MM.1S (cell line): ENCODE measurements around the gene TBC1D14.

ENCODE experiments used
- DNase-seq: peaks from one replicate; pipeline ENCODE4 v3.0.0-alpha.2; 2015
- H2AFZ ChIP-seq: fragments of 300-600 bp; sonication (generic); 2 replicates; pipeline ENCODE4 v1.6.0; 2016; ENCODE audit warnings: antibody characterized with exemption, low read length
- H3F3A ChIP-seq: fragments of 300-600 bp; sonication (generic); 2 replicates; pipeline ENCODE4 v1.6.1; 2016; ENCODE audit warnings: mild to moderate bottlenecking, antibody characterized with exemption, low read length, moderate library complexity, mixed read lengths; ENCODE audit not compliant: insufficient read depth
- H3K27ac ChIP-seq: fragments of 300-600 bp; sonication (generic); 2 replicates; pipeline ENCODE4 v1.5.1; 2016; ENCODE audit warnings: mild to moderate bottlenecking, low read length
- H3K27me3 ChIP-seq: fragments of 300-600 bp; sonication (generic); replicated peaks from 2 replicates; pipeline ENCODE4 v1.6.0; 2016; ENCODE audit warnings: low read length; ENCODE audit not compliant: insufficient read depth
- H3K36me3 ChIP-seq: fragments of 300-600 bp; sonication (generic); replicated peaks from 2 replicates; pipeline ENCODE4 v1.6.1; 2016; ENCODE audit warnings: mild to moderate bottlenecking, low read length, mixed read lengths; ENCODE audit not compliant: insufficient read depth
- H3K4me1 ChIP-seq: fragments of 300-600 bp; sonication (generic); 2 replicates; pipeline ENCODE4 v1.6.1; 2016; ENCODE audit warnings: low read length, mixed read lengths
- H3K4me2 ChIP-seq: fragments of 300-600 bp; sonication (generic); 2 replicates; pipeline ENCODE4 v1.6.0; 2016; ENCODE audit warnings: low read depth, low read length
- H3K4me3 ChIP-seq: fragments of 300-600 bp; sonication (generic); 2 replicates; pipeline ENCODE4 v1.5.1; 2016; ENCODE audit warnings: low read length, mixed read lengths
- H3K79me2 ChIP-seq: fragments of 300-600 bp; sonication (generic); 2 replicates; pipeline ENCODE4 v1.6.1; 2016; ENCODE audit warnings: mixed run types, low read length, mixed read lengths
- H3K9ac ChIP-seq: fragments of 300-600 bp; sonication (generic); 2 replicates; pipeline ENCODE4 v1.6.1; 2016; ENCODE audit warnings: low read length, mixed read lengths
- H3K9me2 ChIP-seq: fragments of 300-600 bp; sonication (generic); replicated peaks from 2 replicates; pipeline ENCODE4 v1.6.1; 2016; ENCODE audit warnings: mild to moderate bottlenecking, low read length, mixed read lengths; ENCODE audit not compliant: insufficient read depth
- H3K9me3 ChIP-seq: fragments of 300-600 bp; sonication (generic); replicated peaks from 2 replicates; pipeline ENCODE4 v1.6.1; 2016; ENCODE audit warnings: mild to moderate bottlenecking, low read length, mixed read lengths; ENCODE audit not compliant: insufficient read depth
- H4K20me1 ChIP-seq: fragments of 300-600 bp; sonication (generic); 2 replicates; pipeline ENCODE4 v1.6.1; 2016; ENCODE audit warnings: mild to moderate bottlenecking, low read length, moderate library complexity, mixed read lengths; ENCODE audit not compliant: insufficient read depth
- EZH2 ChIP-seq: fragments of 300-600 bp; sonication (generic); optimal IDR thresholded peaks from 2 replicates; pipeline ENCODE3; 2017; ENCODE audit warnings: low read depth, mild to moderate bottlenecking, antibody characterized with exemption, low read length, mixed read lengths
- EZH2phosphoT487 ChIP-seq: fragments of 300-600 bp; sonication (generic); IDR thresholded peaks from 2 replicates; pipeline ENCODE4 v1.6.1; 2018; ENCODE audit warnings: antibody characterized with exemption, low read length
- TF ChIP-seq, protein P1 (sequence below): fragments of 300-600 bp; sonication (generic); IDR thresholded peaks from 2 replicates; pipeline ENCODE4 v1.5.1; 2016; ENCODE audit warnings: antibody characterized with exemption, low read length, mixed read lengths

TBC1D14 gene

DNA sequence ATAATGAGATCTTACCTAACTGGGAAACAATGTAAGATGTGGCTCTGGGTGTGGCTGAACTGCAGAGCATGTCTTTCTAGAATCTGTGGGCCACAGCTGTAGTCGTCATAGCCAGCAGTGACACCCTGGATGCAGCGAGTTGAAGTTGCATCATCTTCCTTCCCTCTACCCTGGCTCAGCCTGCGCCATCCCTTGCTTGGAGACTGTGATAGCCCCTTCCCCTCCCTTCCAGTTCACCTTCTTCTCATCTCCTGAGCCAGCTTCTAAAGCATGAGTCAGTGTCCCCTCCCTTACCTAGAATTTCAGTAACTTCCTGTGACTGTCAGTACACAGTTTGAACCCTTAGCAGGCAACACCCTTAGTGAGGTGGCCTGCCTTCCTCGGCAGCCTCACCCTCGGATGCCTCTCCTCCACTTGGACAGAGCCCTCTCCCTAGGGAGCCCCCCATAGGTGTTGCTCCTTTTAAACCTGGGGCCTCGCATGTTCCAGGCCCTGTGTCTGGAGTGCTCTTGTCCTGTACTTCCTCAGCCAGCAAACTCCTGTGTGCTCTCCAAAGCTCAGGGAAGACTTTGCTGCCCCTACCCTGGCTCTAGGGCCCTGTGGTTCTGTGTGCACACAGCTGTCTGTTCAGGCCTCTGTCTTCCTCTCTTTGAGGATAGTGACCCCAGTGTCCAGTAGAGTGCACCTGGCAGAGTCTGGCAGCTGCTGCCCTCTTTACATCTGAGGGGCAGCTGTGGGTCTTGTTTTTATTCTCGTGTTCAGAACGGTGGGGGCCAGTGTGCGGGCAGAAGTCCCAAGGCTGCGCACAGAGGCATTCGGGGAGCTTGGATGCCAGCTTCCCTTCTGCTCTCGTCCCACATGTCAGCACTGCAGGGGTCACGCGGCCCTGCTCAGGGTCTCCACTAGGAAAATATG lies 89.8 kb downstream of the TBC1D14 start:
- H3K79me2 ChIP-seq = peaks cover 85% of the 10 kb centered on the region
- no peak overlapping the region for H3K4me3 ChIP-seq
- no peaks in the 10 kb centered on the region for H3F3A ChIP-seq
- peaks cover 4% of the 10 kb centered on the region for H4K20me1 ChIP-seq
- no peaks in the 10 kb centered on the region for H3K27me3 ChIP-seq
- H3K36me3 ChIP-seq = peaks cover 33% of the 10 kb centered on the region
- no peaks in the 10 kb centered on the region for H3K4me1 ChIP-seq
- no peaks in the 10 kb centered on the region for H3K9me2 ChIP-seq
- no peak for DNase-seq
- H3K4me2 ChIP-seq = no peak overlapping the region
- no peaks in the 10 kb centered on the region for H3K9me3 ChIP-seq
- no peak overlapping the region for H3K9ac ChIP-seq
- H2AFZ ChIP-seq = no peak overlapping the region
- no peak for TF ChIP-seq EZH2
- TF ChIP-seq, protein P1, sequence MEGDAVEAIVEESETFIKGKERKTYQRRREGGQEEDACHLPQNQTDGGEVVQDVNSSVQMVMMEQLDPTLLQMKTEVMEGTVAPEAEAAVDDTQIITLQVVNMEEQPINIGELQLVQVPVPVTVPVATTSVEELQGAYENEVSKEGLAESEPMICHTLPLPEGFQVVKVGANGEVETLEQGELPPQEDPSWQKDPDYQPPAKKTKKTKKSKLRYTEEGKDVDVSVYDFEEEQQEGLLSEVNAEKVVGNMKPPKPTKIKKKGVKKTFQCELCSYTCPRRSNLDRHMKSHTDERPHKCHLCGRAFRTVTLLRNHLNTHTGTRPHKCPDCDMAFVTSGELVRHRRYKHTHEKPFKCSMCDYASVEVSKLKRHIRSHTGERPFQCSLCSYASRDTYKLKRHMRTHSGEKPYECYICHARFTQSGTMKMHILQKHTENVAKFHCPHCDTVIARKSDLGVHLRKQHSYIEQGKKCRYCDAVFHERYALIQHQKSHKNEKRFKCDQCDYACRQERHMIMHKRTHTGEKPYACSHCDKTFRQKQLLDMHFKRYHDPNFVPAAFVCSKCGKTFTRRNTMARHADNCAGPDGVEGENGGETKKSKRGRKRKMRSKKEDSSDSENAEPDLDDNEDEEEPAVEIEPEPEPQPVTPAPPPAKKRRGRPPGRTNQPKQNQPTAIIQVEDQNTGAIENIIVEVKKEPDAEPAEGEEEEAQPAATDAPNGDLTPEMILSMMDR = no peak
- no peak for TF ChIP-seq EZH2phosphoT487
- H3K27ac ChIP-seq = no peak overlapping the region

- H3F3A ChIP-seq = no peaks in the 10 kb centered on the region
- no peak overlapping the region for H3K27ac ChIP-seq
- no peak overlapping the region for H3K4me2 ChIP-seq
- H3K4me1 ChIP-seq = no peaks in the 10 kb centered on the region
- no peak overlapping the region for H3K9ac ChIP-seq
- H3K36me3 ChIP-seq = peaks cover 33% of the 10 kb centered on the region
- no peaks in the 10 kb centered on the region for H3K27me3 ChIP-seq
- no peak overlapping the region for H2AFZ ChIP-seq
- H3K9me3 ChIP-seq = no peaks in the 10 kb centered on the region
- H4K20me1 ChIP-seq = peaks cover 4% of the 10 kb centered on the region
- no peak overlapping the region for H3K4me3 ChIP-seq
- no peaks in the 10 kb centered on the region for H3K9me2 ChIP-seq
- peaks cover 82% of the 10 kb centered on the region for H3K79me2 ChIP-seq
- TF ChIP-seq, protein P1 = no peak
- no peak for TF ChIP-seq EZH2phosphoT487
- TF ChIP-seq EZH2 = no peak
- no peak for DNase-seq
Observed at GRCh38 chr4:7000421-7001176, 91.0 kb downstream of the TBC1D14 start.

- no peak overlapping the region for H3K9ac ChIP-seq
- no peak overlapping the region for H3K4me3 ChIP-seq
- H3K4me2 ChIP-seq = no peak overlapping the region
- TF ChIP-seq EZH2phosphoT487 = no peak
- TF ChIP-seq, protein P1 = no peak
- no peak for TF ChIP-seq EZH2
- H2AFZ ChIP-seq = no peak overlapping the region
- H3K9me3 ChIP-seq = no peaks in the 10 kb centered on the region
- no peaks in the 10 kb centered on the region for H3K27me3 ChIP-seq
- peaks cover 29% of the 10 kb centered on the region for H3K36me3 ChIP-seq
- H4K20me1 ChIP-seq = peaks cover 4% of the 10 kb centered on the region
- DNase-seq = no peak
- peaks cover 82% of the 10 kb centered on the region for H3K79me2 ChIP-seq
- peaks cover under 1% of the 10 kb centered on the region; the same call in 1 of the 2 replicates for H3K4me1 ChIP-seq
- H3F3A ChIP-seq = no peaks in the 10 kb centered on the region
- H3K27ac ChIP-seq = no peak overlapping the region
- no peaks in the 10 kb centered on the region for H3K9me2 ChIP-seq
Observed at GRCh38 chr4:7001271-7001670, 91.6 kb downstream of the TBC1D14 start.
